HepG2 (cell line): ENCODE data around the gene TRAPPC12. TPM values are rescaled to one million over a fixed set of nuclear protein-coding genes. Genes with fewer than 3 reads are reported as not detected.

Experiments used
- ATF5 ChIP-seq: sonication (generic); formaldehyde crosslinking; IDR thresholded peaks from 2 replicates; pipeline ENCODE4 v1.4.0; 2020; ENCODE audit warnings: mild to moderate bottlenecking, low read depth, missing genetic modification reagents
- CREBL2 ChIP-seq: sonication (generic); formaldehyde crosslinking; IDR thresholded peaks from 2 replicates; pipeline ENCODE4 v1.8.1; 2023; ENCODE audit warnings: missing genetic modification reagents, mild to moderate bottlenecking, borderline replicate concordance
- HDAC1 ChIP-seq: sonication (generic); formaldehyde crosslinking; IDR thresholded peaks from 2 replicates; pipeline ENCODE4 v1.5.1; 2020; ENCODE audit warnings: mild to moderate bottlenecking, missing genetic modification reagents
- KDM1A ChIP-seq: IDR thresholded peaks from 2 replicates; pipeline ENCODE4 v1.6.1; 2016; ENCODE audit warnings: missing compliant biosample characterization
- MEIS1 ChIP-seq: sonication (generic); formaldehyde crosslinking; IDR thresholded peaks from 2 replicates; pipeline ENCODE4 v1.9.0; 2021; ENCODE audit warnings: mild to moderate bottlenecking, missing genetic modification reagents, moderate library complexity, borderline replicate concordance
- POLR2A ChIP-seq, 2 experiments: IDR thresholded peaks; 2 replicates each; pipeline ENCODE4 v1.6.1; 2011; ENCODE audit warnings: low read depth in 2 of 2, low read length in 2 of 2, mild to moderate bottlenecking in 1 of 2, moderate library complexity in 1 of 2; ENCODE audit not compliant: insufficient read depth in 1 of 2
- PPARG ChIP-seq: conservative IDR thresholded peaks from 2 replicates; pipeline ENCODE4 v1.6.1; 2016; ENCODE audit warnings: missing biosample characterization, missing genetic modification reagents
- SRY ChIP-seq: sonication (generic); formaldehyde crosslinking; IDR thresholded peaks from 2 replicates; pipeline ENCODE4 v1.8.0; 2022; ENCODE audit warnings: mild to moderate bottlenecking, missing genetic modification reagents
- TEF ChIP-seq: sonication (generic); formaldehyde crosslinking; IDR thresholded peaks from 2 replicates; pipeline ENCODE4 v1.5.0; 2020; ENCODE audit warnings: missing genetic modification reagents
- USF2 ChIP-seq, 2 experiments: sonication (generic) in 1 of 2; formaldehyde crosslinking in 1 of 2; IDR thresholded peaks; 2 replicates each; pipeline versions ENCODE4 v1.5.1 to v1.6.1; 2011 to 2020; ENCODE audit warnings: borderline replicate concordance in 1 of 2, low read depth in 1 of 2, low read length in 1 of 2, mild to moderate bottlenecking in 1 of 2, missing genetic modification reagents in 1 of 2, moderate library complexity in 1 of 2
- ZBTB44 ChIP-seq: sonication (generic); formaldehyde crosslinking; IDR thresholded peaks from 2 replicates; pipeline ENCODE4 v1.4.0; 2020; ENCODE audit warnings: missing genetic modification reagents
- ZFYVE20 ChIP-seq: sonication (generic); formaldehyde crosslinking; IDR thresholded peaks from 2 replicates; pipeline ENCODE4 v1.8.0; 2023; ENCODE audit warnings: low read depth, mild to moderate bottlenecking, moderate library complexity, missing genetic modification reagents, borderline replicate concordance
- ZNF138 ChIP-seq: sonication (generic); formaldehyde crosslinking; IDR thresholded peaks from 2 replicates; pipeline ENCODE4 v1.5.0; 2020; ENCODE audit warnings: mild to moderate bottlenecking, low read depth, missing genetic modification reagents
- ZNF576 ChIP-seq: sonication (generic); formaldehyde crosslinking; IDR thresholded peaks from 2 replicates; pipeline ENCODE4 v1.4.0; 2020; ENCODE audit warnings: mild to moderate bottlenecking, missing genetic modification reagents
- ZNF670 ChIP-seq: sonication (generic); formaldehyde crosslinking; IDR thresholded peaks from 2 replicates; pipeline ENCODE4 v1.8.0; 2022; ENCODE audit warnings: mild to moderate bottlenecking, missing genetic modification reagents, borderline replicate concordance
- ZNF687 ChIP-seq: sonication (generic); formaldehyde crosslinking; IDR thresholded peaks from 2 replicates; pipeline ENCODE4 v1.5.1; 2020; ENCODE audit warnings: mild to moderate bottlenecking, missing genetic modification reagents, moderate library complexity
- ZNF788 ChIP-seq: sonication (generic); formaldehyde crosslinking; IDR thresholded peaks from 2 replicates; pipeline ENCODE4 v1.5.0; 2020; ENCODE audit warnings: mild to moderate bottlenecking, missing genetic modification reagents, borderline replicate concordance
- ZNF83 ChIP-seq: sonication (generic); formaldehyde crosslinking; IDR thresholded peaks from 2 replicates; pipeline ENCODE4 v1.4.0; 2020; ENCODE audit warnings: missing genetic modification reagents, mild to moderate bottlenecking, borderline replicate concordance
- ZSCAN21 ChIP-seq: sonication (generic); formaldehyde crosslinking; IDR thresholded peaks from 2 replicates; pipeline ENCODE4 v1.8.0; 2022; ENCODE audit warnings: mild to moderate bottlenecking, missing genetic modification reagents, moderate library complexity, borderline replicate concordance
- ZSCAN31 ChIP-seq: sonication (generic); formaldehyde crosslinking; IDR thresholded peaks from 2 replicates; pipeline ENCODE4 v1.5.0; 2020; ENCODE audit warnings: low read depth, mild to moderate bottlenecking, missing genetic modification reagents
- polyA plus RNA-seq, 8 experiments: library from polyadenylated mRNA; depleted of rRNA in 3 of 8; stranded (reverse) in 7 of 8; unstranded in 1 of 8; fragments of >200 nt; fragmentation: Illumina TruSeq in 4 of 8; extraction: Trizol in 4 of 8; gene quantifications; 2 replicates each; pipeline versions ENCODE4 v1.2.1 to v1.2.3, GENCODE V29; 2011 to 2016; ENCODE audit warnings: low read depth in 4 of 8, missing spikeins in 1 of 8, mixed read lengths in 1 of 8; ENCODE audit not compliant: insufficient read depth in 1 of 8
- total RNA-seq, 5 experiments: library from RNA; depleted of rRNA; stranded (reverse); fragments of >200 nt; fragmentation: Illumina TruSeq; extraction: Trizol; gene quantifications; 2 replicates each; pipeline ENCODE4 v1.2.3, GENCODE V29; 2016; ENCODE audit warnings: low read depth in 1 of 5

TRAPPC12 gene
- total and polyA plus RNA-seq, 2 of the 13 experiments (the other 11 are each of a cell fraction or from before 2014, with no cell fraction given) = 46.4 to 97.7 TPM

- no peak; the same call in 1 of the 2 replicates for TF ChIP-seq ZSCAN21 (CRISPR knock-in tag)
- no peak for TF ChIP-seq ZNF83 (CRISPR knock-in tag)
- no peak for TF ChIP-seq HDAC1
- no peak for TF ChIP-seq ZSCAN31
- TF ChIP-seq PPARG (CRISPR knock-in tag) = no peak
- no peak for TF ChIP-seq SRY (CRISPR knock-in tag)
- no peak for TF ChIP-seq MEIS1 (CRISPR knock-in tag)
- 0 out of 4 replicates have a peak, but pooled peaks of 1 of the 2 experiments have one; percentile 7 for TF ChIP-seq POLR2A (IDR thresholded peaks at IDR 0.05; ENCODE audit: insufficient read depth in 1 of 2, low read depth in 2 of 2, low read length in 2 of 2)
- TF ChIP-seq ZNF687 (CRISPR knock-in tag) = peak; percentile 70
- no peak for TF ChIP-seq ZNF670 (CRISPR knock-in tag)
- TF ChIP-seq ZNF788 = no peak
- TF ChIP-seq ZFYVE20 (CRISPR knock-in tag) = no peak
- TF ChIP-seq USF2 (IDR thresholded peaks at IDR 0.05; ENCODE audit: low read depth, low read length) = no peak
- TF ChIP-seq USF2 (CRISPR knock-in tag; IDR thresholded peaks at IDR 0.05; ENCODE audit: borderline replicate concordance) = no peak
- 0 out of 2 replicates have a peak, but pooled peaks have one; percentile 13 for TF ChIP-seq CREBL2 (CRISPR knock-in tag)
- no peak for TF ChIP-seq ATF5 (CRISPR knock-in tag)
- no peak for TF ChIP-seq ZNF576 (CRISPR knock-in tag)
- no peak for TF ChIP-seq ZNF138 (CRISPR knock-in tag)
- no peak for TF ChIP-seq ZBTB44 (CRISPR knock-in tag)
- TF ChIP-seq KDM1A = no peak
- TF ChIP-seq TEF (CRISPR knock-in tag) = no peak
These were observed 87.0 kb downstream of the TRAPPC12 start (continued) for GRCh38 chr2:3466482-3466863.
